SKM-1 treated with dmso at 0.1 percent for 144 hours (cell line): ENCODE results near the gene KLK11.

Experiments used
- DNase-seq: peaks from one replicate; lab custom pipeline; 2025; ENCODE audit not compliant: unreplicated experiment; lab: John Stamatoyannopoulos, UW

The KLK11 gene

GRCh38 chr19:51029718-51030117 lies 3.3 kb upstream of the KLK11 start:
- DNase-seq, result no peak

GRCh38 chr19:51027873-51028272 lies 1.5 kb upstream of the KLK11 start:
- DNase-seq, result peak; percentile 64

- no peak for DNase-seq
Observed at GRCh38 chr19:51027126-51027806, 850 bp upstream of the KLK11 start.

- no peak for DNase-seq
Observed at GRCh38 chr19:51025809-51026553, 435 bp downstream of the KLK11 start.

GRCh38 chr19:51025401-51025800 lies 1.0 kb downstream of the KLK11 start:
- DNase-seq, result no peak

GRCh38 chr19:51024924-51025323 lies 1.5 kb downstream of the KLK11 start:
- DNase-seq, result no peak

- no peak for DNase-seq
Observed at GRCh38 chr19:51023946-51024345, 2.5 kb downstream of the KLK11 start.

GRCh38 chr19:51022526-51022925 lies 3.9 kb downstream of the KLK11 start:
- no peak for DNase-seq

- DNase-seq, result peak; percentile 13
Observed at GRCh38 chr19:51020988-51021651, 5.3 kb downstream of the KLK11 start.

- no peak for DNase-seq
Observed at GRCh38 chr19:51019544-51019925, 6.9 kb downstream of the KLK11 start, which contains the start of gene KLK10. TSS of gene KLK10 (minus strand) at chr19:51019709. CDS start at chr19:51019130, 579 bp downstream.

GRCh38 chr19:51018745-51019543 lies 7.5 kb downstream of the KLK11 start:
- no peak for DNase-seq

GRCh38 chr19:51016798-51017683 lies 9.4 kb downstream of the KLK11 start:
- DNase-seq, result peak; percentile 2

- no peak for DNase-seq
Observed at GRCh38 chr19:51015691-51016267, 10.6 kb downstream of the KLK11 start.

- DNase-seq, result no peak
Observed at GRCh38 chr19:51014242-51014641, 12.2 kb downstream of the KLK11 start.

- DNase-seq, result no peak
Observed at GRCh38 chr19:51012661-51013190, 13.7 kb downstream of the KLK11 start.

GRCh38 chr19:51010066-51010795 lies 16.2 kb downstream of the KLK11 start:
- DNase-seq, result no peak

- DNase-seq, result no peak
Observed at GRCh38 chr19:51009061-51009891, 17.1 kb downstream of the KLK11 start.

- no peak for DNase-seq
Observed at GRCh38 chr19:51007488-51007887, 18.9 kb downstream of the KLK11 start.
